IMR-90 (cell line): ENCODE data around the gene IFRD1. TPM values are rescaled to one million over a fixed set of nuclear protein-coding genes. Genes with fewer than 3 reads are reported as not detected.

Source experiments
- ATAC-seq: fragments of 200-7000 bp; cut with Tn5 transposase; 2 replicates; pipeline ENCODE4 v1.9.1; 2020; ENCODE audit warnings: low read depth, mild to moderate bottlenecking, moderate library complexity
- BruUV-seq: library from RNA; stranded (reverse); fragments of 400-500 nt; replicated peaks from 2 replicates; lab custom pipeline; 2021; lab: Mats Ljungman, UMichigan
- CTCF ChIA-PET: fragments of 300-600 bp; formaldehyde crosslinking; extraction: SDS; loops from one replicate; lab custom pipeline; 2021; ENCODE audit warnings: antibody characterized with exemption; lab: Yijun Ruan, JAX
- POLR2A ChIA-PET: fragments of 300-600 bp; sonication (Branson Sonifier 250); formaldehyde crosslinking; loops from one replicate; lab custom pipeline; 2022; ENCODE audit warnings: antibody characterized with exemption; ENCODE audit not compliant: unreplicated experiment; lab: Charles Lee
- DNase-seq: peaks from one replicate; pipeline ENCODE4 v3.0.0; 2013
- H2AFZ ChIP-seq: replicated peaks from 2 replicates; pipeline ENCODE3; 2013; ENCODE audit warnings: low read length, mild to moderate bottlenecking; ENCODE audit not compliant: poor library complexity
- H2AK5ac ChIP-seq: 2 replicates; pipeline ENCODE4 v1.6.1; 2013; ENCODE audit warnings: low read depth, low read length, inconsistent platforms
- H2AK9ac ChIP-seq: replicated peaks from 2 replicates; pipeline ENCODE3; 2013; ENCODE audit warnings: mild to moderate bottlenecking, low read depth, low read length, moderate library complexity; ENCODE audit not compliant: poor library complexity
- H2BK120ac ChIP-seq: 2 replicates; pipeline ENCODE4 v1.6.1; 2013; ENCODE audit warnings: low read depth, low read length, inconsistent platforms
- H2BK15ac ChIP-seq: 3 replicates; pipeline ENCODE4 v1.6.1; 2013; ENCODE audit warnings: low read depth, low read length, inconsistent platforms
- H2BK20ac ChIP-seq: 2 replicates; pipeline ENCODE4 v1.6.1; 2013; ENCODE audit warnings: low read depth, mild to moderate bottlenecking, inconsistent platforms, low read length, moderate library complexity
- H2BK5ac ChIP-seq: 2 replicates; pipeline ENCODE4 v1.6.1; 2013; ENCODE audit warnings: mild to moderate bottlenecking, low read depth, low read length, inconsistent platforms; ENCODE audit not compliant: poor library complexity, severe bottlenecking
- H3K14ac ChIP-seq: replicated peaks from 2 replicates; pipeline ENCODE4 v1.6.1; 2013; ENCODE audit warnings: low read depth, low read length, inconsistent platforms
- H3K18ac ChIP-seq: 2 replicates; pipeline ENCODE4 v1.6.1; 2013; ENCODE audit warnings: low read depth, low read length, control low read depth
- H3K23ac ChIP-seq: 2 replicates; pipeline ENCODE4 v1.6.1; 2013; ENCODE audit warnings: low read depth, low read length, inconsistent platforms
- H3K27ac ChIP-seq: 2 replicates; pipeline ENCODE4 v1.5.1; 2013; ENCODE audit warnings: mild to moderate bottlenecking, control low read depth, low read length; ENCODE audit not compliant: insufficient read depth
- H3K27me3 ChIP-seq: 2 replicates; pipeline ENCODE4 v1.6.1; 2013; ENCODE audit warnings: low read length; ENCODE audit not compliant: control insufficient read depth, insufficient read depth
- H3K36me3 ChIP-seq: 2 replicates; pipeline ENCODE4 v1.6.1; 2013; ENCODE audit warnings: low read length, mixed read lengths; ENCODE audit not compliant: control insufficient read depth, insufficient read depth
- H3K4ac ChIP-seq: 2 replicates; pipeline ENCODE4 v1.6.1; 2013; ENCODE audit warnings: low read depth, low read length, inconsistent platforms
- H3K4me1 ChIP-seq: 2 replicates; pipeline ENCODE4 v1.6.1; 2013; ENCODE audit warnings: low read length, mixed read lengths; ENCODE audit not compliant: control insufficient read depth, insufficient read depth
- H3K4me2 ChIP-seq: 2 replicates; pipeline ENCODE4 v1.6.1; 2013; ENCODE audit warnings: low read depth, mild to moderate bottlenecking, control low read depth, low read length, moderate library complexity
- H3K4me3 ChIP-seq: 2 replicates; pipeline ENCODE4 v1.5.1; 2013; ENCODE audit warnings: low read depth, mild to moderate bottlenecking, control low read depth, low read length, moderate library complexity; ENCODE audit not compliant: insufficient read depth
- H3K56ac ChIP-seq: 2 replicates; pipeline ENCODE4 v1.6.1; 2013; ENCODE audit warnings: low read length, inconsistent platforms; ENCODE audit not compliant: insufficient read depth; ENCODE audit errors: extremely low read depth
- H3K79me1 ChIP-seq, 2 experiments: 2 replicates each; pipeline ENCODE4 v1.6.1; 2013; ENCODE audit warnings: low read length in 2 of 2, inconsistent platforms in 1 of 2, low read depth in 1 of 2
- H3K9ac ChIP-seq: 2 replicates; pipeline ENCODE4 v1.6.1; 2013; ENCODE audit warnings: low read depth, low read length, control low read depth
- H3K9me1 ChIP-seq: 2 replicates; pipeline ENCODE4 v1.6.1; 2013; ENCODE audit warnings: low read length, inconsistent platforms; ENCODE audit not compliant: insufficient read depth
- H3K9me3 ChIP-seq: 2 replicates; pipeline ENCODE4 v1.6.1; 2013; ENCODE audit warnings: low read length; ENCODE audit not compliant: control insufficient read depth, insufficient read depth
- H4K20me1 ChIP-seq: 2 replicates; pipeline ENCODE4 v1.6.1; 2013; ENCODE audit warnings: low read length, inconsistent platforms; ENCODE audit not compliant: insufficient read depth
- H4K5ac ChIP-seq: 2 replicates; pipeline ENCODE4 v1.6.1; 2013; ENCODE audit warnings: mild to moderate bottlenecking, low read depth, low read length, control low read depth
- H4K8ac ChIP-seq, 2 experiments: 2 replicates each; pipeline ENCODE4 v1.6.1; 2013; ENCODE audit warnings: low read depth in 2 of 2, low read length in 2 of 2, control low read depth in 1 of 2, inconsistent platforms in 1 of 2
- H4K91ac ChIP-seq: 2 replicates; pipeline ENCODE4 v1.6.1; 2013; ENCODE audit warnings: low read depth, low read length, inconsistent platforms; ENCODE audit not compliant: insufficient read depth
- BHLHE40 ChIP-seq: fragments of 150-350 bp; IDR thresholded peaks from 2 replicates; pipeline ENCODE4 v1.6.1; 2016; ENCODE audit warnings: mild to moderate bottlenecking, low read depth, low read length
- CHD1 ChIP-seq: IDR thresholded peaks from 2 replicates; pipeline ENCODE4 v1.6.1; 2012; ENCODE audit warnings: low read depth, low read length, improper control_type of control experiment
- NFE2L2 ChIP-seq: fragments of 150-350 bp; IDR thresholded peaks from 2 replicates; pipeline ENCODE4 v1.6.1; 2016; ENCODE audit warnings: low read depth, mild to moderate bottlenecking, low read length
- RAD21 ChIP-seq: IDR thresholded peaks from 2 replicates; pipeline ENCODE4 v1.6.1; 2012; ENCODE audit warnings: low read length, improper control_type of control experiment
- RCOR1 ChIP-seq: IDR thresholded peaks from 2 replicates; pipeline ENCODE4 v1.6.1; 2012; ENCODE audit warnings: mild to moderate bottlenecking, low read length, improper control_type of control experiment; ENCODE audit not compliant: insufficient replicate concordance
- RFX5 ChIP-seq: IDR thresholded peaks from 2 replicates; pipeline ENCODE4 v1.8.0; 2012; ENCODE audit warnings: low read depth, mild to moderate bottlenecking, low read length, moderate library complexity
- SMC3 ChIP-seq: fragments of 150-350 bp; IDR thresholded peaks from 2 replicates; pipeline ENCODE4 v1.6.1; 2016; ENCODE audit warnings: low read depth, mild to moderate bottlenecking, antibody characterized with exemption, low read length, moderate library complexity
- WGBS, 2 experiments: methylation state at CpG; one replicate each; pipeline versions ENCODE4 v1.1.5 to v1.1.7; 2013; ENCODE audit warnings: missing lambda C conversion rate in 2 of 2; ENCODE audit not compliant: insufficient read length in 1 of 2; ENCODE audit errors: extremely low coverage in 2 of 2; 5-methylcytosine and 5-hydroxymethylcytosine counted together
- dilution Hi-C: fragments of 300-500 bp; cut with HindIII; formaldehyde crosslinking; loops from one replicate; pipeline ENCODE4 v1.14.3; 2018; ENCODE audit warnings: low sequenced_read_pairs; ENCODE audit not compliant: unreplicated experiment
- in situ Hi-C: fragments of 300-500 bp; cut with MboI; formaldehyde crosslinking; loops from 3 replicates; pipeline ENCODE4 v1.14.3; 2019; ENCODE audit warnings: low sequenced_read_pairs, inconsistent platforms, mixed read lengths
- intact Hi-C: fragments of 100-400 bp; cut with micrococcal nuclease; formaldehyde crosslinking; loops from 2 replicates; pipeline ENCODE4 v1.10.0; 2022
- polyA plus RNA-seq, 3 experiments: library from polyadenylated mRNA; depleted of rRNA; stranded (reverse); fragments of >200 nt; gene quantifications; 2 replicates each; pipeline ENCODE4 v1.2.3, GENCODE V29; 2012; ENCODE audit warnings: low replicate concordance in 1 of 3
- total RNA-seq: library from RNA; depleted of rRNA; stranded (reverse); fragments of >200 nt; gene quantifications from 2 replicates; pipeline ENCODE4 v1.2.3, GENCODE V29; 2012
- TF ChIP-seq, protein P1 (sequence below): fragments of 150-350 bp; IDR thresholded peaks from 2 replicates; pipeline ENCODE4 v1.6.1; 2017; ENCODE audit warnings: mild to moderate bottlenecking, antibody characterized with exemption, low read length, low read depth
- TF ChIP-seq, protein P2 (sequence below): conservative IDR thresholded peaks from 2 replicates; pipeline ENCODE4 v1.5.1; 2012; ENCODE audit warnings: mild to moderate bottlenecking, low read depth, low read length, improper control_type of control experiment

IFRD1 gene
- total and polyA plus RNA-seq, 2 of the 4 experiments (the other 2 are of a cell fraction), result 18.3 to 25.3 TPM

DNA sequence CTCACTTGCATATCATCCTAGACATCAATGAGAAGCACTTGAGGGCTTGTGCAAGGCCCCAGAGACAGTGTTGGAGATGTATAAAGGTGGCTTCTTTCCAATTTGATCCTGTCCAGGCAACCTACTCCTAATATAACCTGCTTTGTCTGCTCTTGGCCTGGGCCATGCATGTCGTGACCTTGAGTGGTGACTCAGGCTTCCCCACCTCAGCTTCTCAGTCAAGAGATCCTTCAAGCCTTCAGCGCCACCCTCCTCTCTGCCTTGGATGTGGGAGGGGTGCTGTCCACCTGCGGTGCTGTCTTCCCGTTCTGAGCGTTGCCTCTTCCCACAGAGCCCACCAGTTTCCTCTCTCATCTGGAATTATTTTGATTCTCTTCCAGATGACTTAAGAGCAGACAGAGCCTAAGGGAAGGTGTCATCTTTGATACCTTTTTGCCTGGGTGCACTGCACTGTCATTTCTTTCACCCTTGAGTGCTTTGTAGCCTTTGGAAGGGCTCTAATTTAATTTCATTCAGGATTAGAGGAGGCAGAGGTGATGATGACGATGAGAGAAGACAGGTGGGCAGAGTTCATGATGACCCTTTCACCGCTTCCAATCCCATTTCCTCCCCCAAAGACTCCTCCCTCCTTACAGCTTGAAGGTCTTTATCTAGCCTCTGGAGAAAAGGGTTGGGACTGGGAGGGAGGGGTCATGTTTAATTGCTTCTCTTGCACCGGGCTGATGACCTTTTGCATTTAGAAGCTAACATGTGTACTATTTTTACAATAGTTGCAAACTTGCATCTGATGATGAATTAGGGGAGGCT, 37.4 kb downstream of the IFRD1 start:
- H3K4ac ChIP-seq, result no peak overlapping the region
- BruUV-seq, result no TSS peak
- ChIA-PET POLR2A (no interaction called here), CTCF (no interaction called here)
- 0 out of 2 replicates have a peak, but pooled peaks cover 1% of the 10 kb centered on the region for H3K4me1 ChIP-seq
- DNase-seq, result no peak
- H2BK20ac ChIP-seq, result no peak overlapping the region
- WGBS, 2 experiments, result no CpG with 5 or more reads among the region's 8 CpGs
- TF ChIP-seq, protein P1, sequence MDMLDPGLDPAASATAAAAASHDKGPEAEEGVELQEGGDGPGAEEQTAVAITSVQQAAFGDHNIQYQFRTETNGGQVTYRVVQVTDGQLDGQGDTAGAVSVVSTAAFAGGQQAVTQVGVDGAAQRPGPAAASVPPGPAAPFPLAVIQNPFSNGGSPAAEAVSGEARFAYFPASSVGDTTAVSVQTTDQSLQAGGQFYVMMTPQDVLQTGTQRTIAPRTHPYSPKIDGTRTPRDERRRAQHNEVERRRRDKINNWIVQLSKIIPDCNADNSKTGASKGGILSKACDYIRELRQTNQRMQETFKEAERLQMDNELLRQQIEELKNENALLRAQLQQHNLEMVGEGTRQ, result no peak
- no peak for TF ChIP-seq CHD1
- TF ChIP-seq NFE2L2, result no peak
- TF ChIP-seq SMC3, result no peak
- TF ChIP-seq RFX5, result no peak
- no peak for TF ChIP-seq BHLHE40
- TF ChIP-seq, protein P2, sequence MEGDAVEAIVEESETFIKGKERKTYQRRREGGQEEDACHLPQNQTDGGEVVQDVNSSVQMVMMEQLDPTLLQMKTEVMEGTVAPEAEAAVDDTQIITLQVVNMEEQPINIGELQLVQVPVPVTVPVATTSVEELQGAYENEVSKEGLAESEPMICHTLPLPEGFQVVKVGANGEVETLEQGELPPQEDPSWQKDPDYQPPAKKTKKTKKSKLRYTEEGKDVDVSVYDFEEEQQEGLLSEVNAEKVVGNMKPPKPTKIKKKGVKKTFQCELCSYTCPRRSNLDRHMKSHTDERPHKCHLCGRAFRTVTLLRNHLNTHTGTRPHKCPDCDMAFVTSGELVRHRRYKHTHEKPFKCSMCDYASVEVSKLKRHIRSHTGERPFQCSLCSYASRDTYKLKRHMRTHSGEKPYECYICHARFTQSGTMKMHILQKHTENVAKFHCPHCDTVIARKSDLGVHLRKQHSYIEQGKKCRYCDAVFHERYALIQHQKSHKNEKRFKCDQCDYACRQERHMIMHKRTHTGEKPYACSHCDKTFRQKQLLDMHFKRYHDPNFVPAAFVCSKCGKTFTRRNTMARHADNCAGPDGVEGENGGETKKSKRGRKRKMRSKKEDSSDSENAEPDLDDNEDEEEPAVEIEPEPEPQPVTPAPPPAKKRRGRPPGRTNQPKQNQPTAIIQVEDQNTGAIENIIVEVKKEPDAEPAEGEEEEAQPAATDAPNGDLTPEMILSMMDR, result no peak
- no peak for TF ChIP-seq RAD21
- TF ChIP-seq RCOR1, result no peak
- ATAC-seq, result no peak
- no peak overlapping the region for H3K9ac ChIP-seq
- no peak overlapping the region for H3K14ac ChIP-seq
- no peak overlapping the region for H3K56ac ChIP-seq
- H2BK120ac ChIP-seq, result no peak overlapping the region
- in situ Hi-C loops (no loop called here), dilution Hi-C loops (no loop called here), intact Hi-C loops (no loop called here)
- H2AK9ac ChIP-seq, result no peak overlapping the region
- H3K9me3 ChIP-seq, result no peaks in the 10 kb centered on the region
- H4K91ac ChIP-seq, result no peak overlapping the region
- no peaks in the 10 kb centered on the region for H3K27me3 ChIP-seq
- H3K9me1 ChIP-seq, result peaks cover 7% of the 10 kb centered on the region
- H3K27ac ChIP-seq, result no peak overlapping the region
- no peak overlapping the region for H3K4me2 ChIP-seq
- no peak overlapping the region for H3K4me3 ChIP-seq
- no peak overlapping the region for H4K8ac ChIP-seq
- H2BK5ac ChIP-seq, result no peak overlapping the region
- H3K79me1 ChIP-seq, result peaks cover 0 to 7% of the 10 kb centered on the region in 2 experiments; a peak in 1 of 4 replicates
- no peak overlapping the region for H3K18ac ChIP-seq
- H2AFZ ChIP-seq, result no peak overlapping the region
- no peak overlapping the region for H2AK5ac ChIP-seq
- H4K5ac ChIP-seq, result no peak overlapping the region
- H3K23ac ChIP-seq, result no peak overlapping the region
- no peak overlapping the region for H2BK15ac ChIP-seq
- peaks cover 2% of the 10 kb centered on the region; the same call in 1 of the 2 replicates for H3K36me3 ChIP-seq
- H4K20me1 ChIP-seq, result no peaks in the 10 kb centered on the region
